ENCODE data around the gene EMC7.
"Not testable (repeated sequence)": the region's sequence is repeated elsewhere in the genome, so short reads cannot be mapped to it uniquely, and the experiment has no call there.

The EMC7 gene

DNA sequence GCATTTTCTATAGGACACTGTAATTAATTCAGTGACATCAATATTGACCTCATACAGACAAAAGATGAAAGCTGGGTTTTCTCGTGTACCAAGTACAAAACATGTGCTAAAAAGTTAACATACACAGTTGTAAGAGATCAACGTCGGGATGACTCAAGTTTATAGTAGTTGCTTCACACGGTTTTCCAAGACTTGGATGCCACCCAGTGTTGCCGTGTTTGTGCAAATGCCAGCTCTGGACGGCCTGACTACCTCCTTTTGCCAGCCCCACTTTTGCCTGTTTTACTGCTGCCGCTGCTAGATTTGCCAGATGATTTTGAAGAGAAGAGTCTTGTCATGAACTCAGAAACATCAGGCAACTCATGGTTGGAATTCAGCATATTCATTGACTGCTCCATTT is 17.6 kb downstream of the EMC7 start:
- DNase-seq: no peak

- no peak for DNase-seq
Measured at GRCh38 chr15:34079904-34080303, 21.8 kb downstream of the EMC7 start.

- DNase-seq: no peak
Measured at GRCh38 chr15:34078900-34079299, 22.8 kb downstream of the EMC7 start.

GRCh38 chr15:34076785-34077184 is 24.9 kb downstream of the EMC7 start:
- DNase-seq: no peak

GRCh38 chr15:34070003-34070402 is 31.7 kb downstream of the EMC7 start:
- DNase-seq: no peak

DNA sequence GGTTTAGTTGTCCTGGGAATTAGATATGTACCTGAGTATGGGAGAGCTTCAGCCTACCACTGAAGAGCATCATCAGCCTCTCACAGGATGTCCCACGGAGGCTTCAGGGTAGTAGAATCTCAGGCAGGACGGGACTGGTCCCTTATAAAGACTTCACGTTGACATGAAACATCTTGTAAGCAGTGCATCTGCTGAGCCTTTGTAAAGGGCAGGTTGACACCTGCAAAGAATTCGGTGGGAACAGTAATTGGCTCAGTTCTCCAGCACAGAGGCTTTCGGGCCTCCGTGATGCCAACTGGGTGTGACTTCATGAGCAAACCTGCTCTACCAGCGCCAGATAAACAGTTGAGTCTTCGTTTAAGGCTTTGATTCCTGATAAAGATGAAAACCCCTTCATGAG is 35.7 kb downstream of the EMC7 start:
- DNase-seq: no peak

DNA sequence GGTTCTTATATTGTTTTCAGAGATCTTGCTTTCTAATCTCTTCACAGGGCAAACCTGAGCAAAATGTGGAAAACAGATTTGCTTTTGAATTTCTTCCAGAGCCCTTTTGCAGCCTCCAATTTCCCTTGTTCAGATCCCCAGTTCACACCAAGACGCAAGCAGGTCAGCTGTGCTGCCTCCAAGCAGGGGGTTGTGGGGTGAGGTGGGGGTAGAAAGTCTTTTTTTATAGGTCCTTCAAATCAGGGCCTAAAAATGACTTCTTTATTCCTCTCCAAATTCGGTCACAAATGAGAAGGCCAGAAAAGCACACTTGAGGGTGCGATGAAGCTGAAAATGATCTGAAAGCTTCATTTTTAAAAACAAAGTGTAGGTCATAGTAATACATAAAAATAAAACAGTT is 36.4 kb downstream of the EMC7 start:
- DNase-seq: no peak

DNA sequence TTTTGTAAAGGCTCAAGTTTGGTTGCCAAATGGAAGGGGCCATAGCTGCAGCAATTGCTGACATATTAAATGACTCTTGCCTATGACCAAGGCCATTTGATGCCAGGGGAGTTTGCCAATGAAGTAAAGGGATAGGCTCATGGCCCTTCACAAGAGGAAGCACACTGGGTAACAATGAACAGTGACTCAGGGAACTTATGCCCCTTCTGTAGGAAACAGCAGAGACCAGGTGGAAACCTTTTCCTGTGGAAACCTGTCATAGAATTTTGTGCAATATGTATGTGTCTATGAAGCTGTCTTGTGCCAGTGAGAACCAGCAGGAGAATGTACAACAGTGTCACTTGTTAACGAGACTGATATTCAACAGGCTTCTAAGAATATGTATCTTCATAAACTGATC is 37.2 kb downstream of the EMC7 start:
- no peak for DNase-seq

DNA sequence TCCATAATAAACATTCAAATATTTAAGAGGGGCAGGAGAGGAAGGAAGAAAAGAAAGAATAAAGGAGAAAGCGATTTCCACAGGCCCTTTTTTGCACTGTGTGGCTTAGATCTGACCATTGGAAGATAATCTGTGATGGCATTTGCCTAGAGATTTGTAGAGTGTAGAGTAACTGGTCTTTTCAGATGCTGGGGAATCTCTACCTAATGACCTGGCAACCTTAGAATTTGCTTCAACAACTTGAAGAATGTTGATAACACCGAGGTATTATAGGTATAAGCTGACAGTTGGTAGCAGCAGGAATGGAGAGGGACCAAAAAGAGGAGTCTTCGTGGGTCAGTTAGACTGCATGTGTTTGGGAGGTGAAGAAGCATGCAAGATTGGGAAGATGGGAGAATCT is 41.7 kb downstream of the EMC7 start:
- no peak for DNase-seq

- DNase-seq: no peak
Measured at GRCh38 chr15:34059476-34059875, 42.2 kb downstream of the EMC7 start.

- DNase-seq: no peak
Measured at GRCh38 chr15:34056911-34057310, 44.8 kb downstream of the EMC7 start.

DNA sequence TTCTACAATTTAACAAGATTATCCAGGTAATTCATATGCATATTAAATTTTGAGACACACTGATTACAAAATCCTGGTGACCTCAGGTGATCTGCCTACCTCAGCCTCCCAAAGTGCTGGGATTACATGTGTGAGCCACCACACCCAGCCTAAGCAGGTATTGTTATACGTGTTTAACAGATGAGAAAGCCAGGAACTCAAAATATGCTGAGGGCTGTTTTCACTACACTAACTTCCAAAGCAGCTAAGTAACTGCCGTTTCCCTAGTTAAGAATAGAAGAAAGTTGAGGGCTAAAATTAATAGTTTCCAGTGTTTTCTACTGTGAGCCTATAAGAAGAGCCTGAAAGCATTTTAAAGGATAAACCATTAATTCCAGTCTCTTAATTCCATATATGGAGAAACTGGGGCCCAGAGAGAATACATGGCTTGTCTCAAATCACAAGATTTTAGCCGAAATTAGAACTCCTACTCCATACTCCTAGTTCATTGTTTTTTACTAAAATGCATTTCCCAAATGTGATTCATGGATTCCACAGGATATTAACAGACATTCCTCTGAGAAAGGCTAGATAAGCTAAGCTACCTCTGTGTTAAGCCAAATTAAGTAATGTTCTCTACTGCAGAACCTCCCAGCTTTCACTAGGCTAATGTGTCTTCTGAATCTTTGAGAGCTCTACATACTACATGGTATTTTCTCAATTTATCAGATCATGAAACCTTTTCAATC is 45.6 kb downstream of the EMC7 start:
- DNase-seq: no peak

DNA sequence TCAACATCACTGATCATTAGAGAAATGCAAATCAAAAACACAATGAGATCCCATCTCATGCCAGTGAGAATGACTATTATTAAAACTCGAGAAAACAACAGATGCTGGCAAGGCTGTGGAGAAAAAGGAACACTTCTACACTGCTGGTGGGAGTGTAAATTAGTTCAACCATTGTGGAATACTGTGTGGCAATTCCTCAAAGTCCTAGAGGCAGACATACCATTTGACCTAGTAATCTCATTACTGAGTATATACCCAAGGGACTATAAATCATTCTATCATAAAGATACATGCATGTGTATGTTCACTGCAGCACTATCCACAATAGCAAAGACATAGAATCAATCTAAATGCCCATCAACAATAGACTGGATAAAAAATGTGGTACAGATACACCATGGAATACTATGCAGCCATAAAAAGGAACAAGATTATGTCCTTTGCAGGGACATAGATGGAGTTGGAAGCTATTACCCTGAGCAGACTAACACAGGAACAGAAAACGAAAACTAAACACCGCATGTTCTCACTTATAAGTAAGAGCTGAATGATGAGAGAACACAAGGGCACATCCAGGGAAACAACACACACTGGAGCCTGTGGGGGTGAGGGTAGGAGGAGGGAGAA is 47.5 kb downstream of the EMC7 start:
- DNase-seq: no peak

DNA sequence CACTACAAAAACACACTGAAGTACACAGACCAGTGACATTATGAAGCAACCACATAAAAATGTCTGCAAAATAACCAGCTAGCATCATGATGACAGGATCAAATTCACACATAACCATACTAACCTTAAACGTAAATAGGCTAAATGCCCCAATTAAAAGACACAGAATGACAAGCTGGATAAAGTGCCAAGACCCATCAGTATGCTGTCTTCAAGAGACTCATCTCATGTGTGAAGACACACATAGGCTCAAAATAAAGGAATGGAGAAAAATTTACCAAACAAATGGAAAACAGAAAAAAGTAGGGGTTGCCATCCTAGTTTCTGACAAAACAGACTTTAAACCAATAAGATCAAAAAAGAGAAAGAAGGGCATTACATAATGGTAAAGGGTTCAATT is 51.3 kb downstream of the EMC7 start:
- DNase-seq: not testable (repeated sequence)

DNA sequence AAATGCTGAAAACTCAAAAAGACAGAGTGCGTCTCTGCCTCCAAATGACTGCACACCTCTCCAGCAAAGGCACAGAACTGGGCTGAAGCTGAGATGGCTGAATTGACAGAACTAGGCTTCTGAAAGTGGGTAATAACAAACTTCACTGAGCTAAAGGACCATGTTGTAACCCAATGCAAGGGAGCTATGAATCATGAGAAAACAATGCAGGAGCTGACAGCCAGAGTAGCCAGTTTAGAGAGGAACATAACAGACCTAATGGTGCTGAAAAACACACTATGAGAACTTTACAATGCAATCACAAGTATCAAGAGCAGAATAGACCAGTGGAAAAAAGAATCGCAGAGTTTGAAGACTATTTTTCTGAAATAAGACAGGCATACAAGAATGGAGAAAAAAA is 52.5 kb downstream of the EMC7 start:
- no peak for DNase-seq

- DNase-seq: no peak
Measured at GRCh38 chr15:34047893-34048775, 53.5 kb downstream of the EMC7 start.

DNA sequence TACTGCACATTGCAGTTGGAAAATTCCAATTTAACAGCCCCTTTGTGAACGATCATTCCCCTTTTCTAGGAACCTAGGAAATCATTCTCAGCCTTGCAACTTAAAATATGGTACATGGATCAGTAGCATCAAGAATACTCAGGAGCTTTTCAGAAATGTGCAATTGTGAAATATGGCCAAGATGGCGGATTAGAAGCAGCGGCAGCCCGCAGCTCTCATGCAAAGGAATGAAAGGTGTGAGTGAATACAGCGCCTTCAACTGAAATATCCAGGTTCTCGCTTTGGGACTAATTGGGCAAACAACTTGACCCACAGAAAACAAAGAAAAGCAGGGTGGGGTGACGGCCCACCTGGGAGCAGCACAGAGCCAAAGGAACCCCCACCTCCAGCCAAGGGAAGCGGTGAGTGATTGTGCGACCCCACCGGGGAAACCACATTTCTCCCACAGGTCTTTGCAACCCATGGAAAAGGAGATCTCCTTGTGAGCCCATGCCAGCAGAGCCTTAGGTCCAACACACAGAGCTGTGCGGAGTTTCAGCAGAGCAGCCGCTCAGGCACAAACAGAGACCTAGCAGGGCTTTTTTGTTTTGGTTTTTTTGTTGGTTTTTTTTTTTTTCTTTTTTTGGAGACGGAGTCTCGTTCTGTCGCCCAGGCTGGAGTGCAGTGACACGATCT is 55.1 kb downstream of the EMC7 start:
- DNase-seq: no peak

DNA sequence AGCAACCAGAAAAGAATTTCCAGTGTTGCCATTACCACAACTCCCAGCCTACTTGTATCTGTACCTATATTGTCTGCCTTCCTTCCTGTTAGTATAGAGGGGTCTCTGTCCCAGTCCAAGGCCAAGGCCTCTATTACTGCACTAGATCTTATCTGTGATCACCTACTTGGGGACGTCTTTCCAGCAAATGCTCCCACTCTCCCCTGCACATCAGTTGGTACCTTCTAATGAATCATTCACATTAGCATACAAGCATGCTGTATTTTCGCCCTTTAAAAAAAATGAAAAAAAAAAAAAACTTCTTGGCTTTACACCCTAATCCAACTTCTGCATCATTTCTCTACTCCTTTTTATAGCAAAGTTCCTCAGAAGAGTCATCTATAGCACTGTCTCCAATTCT is 57.8 kb downstream of the EMC7 start:
- no peak for DNase-seq

DNA sequence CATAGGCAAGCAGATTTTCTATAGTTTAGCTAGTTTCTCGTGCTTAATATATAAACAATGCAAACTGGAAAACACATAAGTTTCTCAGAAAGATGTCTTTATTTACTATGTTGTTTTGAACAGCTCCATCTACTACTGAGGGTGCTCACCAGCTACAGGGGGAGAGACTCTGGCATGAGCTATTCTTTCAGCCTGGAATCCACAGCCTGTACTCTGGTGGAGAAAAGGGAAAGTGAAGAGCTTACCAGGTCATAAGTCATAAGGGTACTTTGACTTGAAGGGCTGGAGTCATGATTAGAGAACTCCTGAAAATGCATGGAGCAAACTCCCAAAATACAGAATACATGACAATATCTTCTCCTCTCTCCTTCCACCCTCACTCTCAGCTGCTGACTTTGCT is 58.3 kb downstream of the EMC7 start:
- no peak for DNase-seq

DNA sequence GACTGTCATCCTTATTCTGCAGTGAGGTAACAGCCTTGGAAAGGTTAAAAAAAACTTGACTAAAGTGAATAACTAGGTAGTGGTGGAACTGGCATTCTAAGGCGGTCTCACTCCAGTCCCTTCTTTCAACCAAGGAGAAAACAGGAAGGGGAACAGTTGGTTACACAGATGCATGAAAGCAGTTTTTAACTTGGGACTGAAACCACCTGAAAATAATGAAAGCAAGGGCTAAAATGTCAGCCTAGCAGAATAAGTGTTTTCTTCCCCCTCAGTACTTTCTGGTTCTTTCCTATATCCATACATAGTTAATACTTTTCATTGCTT is 61.9 kb downstream of the EMC7 start:
- no peak for DNase-seq

DNA sequence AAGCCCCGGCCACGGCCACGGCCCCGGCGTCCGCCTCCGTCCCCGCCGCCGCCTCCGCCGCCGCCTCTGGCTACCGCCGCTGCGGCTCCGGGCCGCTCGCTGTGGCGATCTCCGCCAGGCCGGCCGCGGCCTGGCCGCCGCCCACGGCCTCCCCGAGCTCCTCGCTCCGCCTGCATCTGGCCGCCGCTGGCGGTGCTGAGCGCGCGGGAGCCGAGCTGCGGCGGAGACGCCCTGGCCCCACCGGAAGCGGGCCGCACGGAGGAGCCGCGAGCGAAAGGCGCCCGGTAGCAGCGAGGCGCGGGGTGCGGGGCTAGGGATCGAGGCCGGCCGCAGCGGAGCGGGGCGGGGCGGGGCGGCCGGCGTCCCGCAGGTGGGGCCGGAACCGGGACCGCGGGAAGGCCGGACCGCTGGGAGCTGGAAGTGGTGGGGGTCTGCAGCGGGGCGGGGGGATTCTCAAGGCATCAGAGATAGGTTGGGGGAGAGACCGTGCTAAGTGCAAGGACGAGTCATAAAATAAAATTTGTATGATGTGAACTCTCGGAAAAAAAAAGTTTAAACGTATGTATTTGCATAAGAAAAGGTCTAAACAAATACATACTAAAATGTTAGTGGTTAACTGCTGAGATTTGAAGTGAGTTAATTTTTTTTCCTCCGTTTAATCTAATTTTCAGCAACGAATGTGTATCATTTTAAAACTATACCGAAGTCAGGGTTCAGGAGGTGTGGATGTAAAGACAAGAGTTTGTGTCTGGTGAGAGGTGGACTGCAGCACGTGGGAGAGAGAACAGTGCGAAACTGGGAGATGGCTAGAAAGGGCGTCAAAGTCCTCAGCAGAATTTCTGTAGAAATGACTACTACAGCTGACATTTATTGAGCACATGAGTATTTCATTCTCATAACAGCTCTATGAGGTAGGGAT is 62.5 kb downstream of the EMC7 start, which contains the start of gene AVEN:
TSS of gene AVEN (minus strand) at position 334 of the 919 bp plus-strand sequence. CDS start at position 176, 158 bp downstream.
- peak; percentile 41 for DNase-seq
